Stomach (tissue), 4 donors: Measurements from ENCODE around the gene REG4.

Experiments
- POLR2AphosphoS5 ChIP-seq, 3 donors: sonication (generic); formaldehyde crosslinking; IDR thresholded peaks; one replicate each; pipeline ENCODE4 v1.6.1; 2016; ENCODE audit warnings: antibody characterized with exemption in 3 of 3
- TF ChIP-seq, protein P1 (sequence below), 7 experiments: fragments of 450-650 bp in 4 of 7; fragments of 200-600 bp in 3 of 7; sonication (generic) in 3 of 7; IDR thresholded peaks; one replicate each; pipeline ENCODE4 v1.5.1; 2016 to 2019; ENCODE audit warnings: antibody characterized with exemption in 7 of 7, control low read depth in 2 of 7, mild to moderate bottlenecking in 1 of 7

DNA sequence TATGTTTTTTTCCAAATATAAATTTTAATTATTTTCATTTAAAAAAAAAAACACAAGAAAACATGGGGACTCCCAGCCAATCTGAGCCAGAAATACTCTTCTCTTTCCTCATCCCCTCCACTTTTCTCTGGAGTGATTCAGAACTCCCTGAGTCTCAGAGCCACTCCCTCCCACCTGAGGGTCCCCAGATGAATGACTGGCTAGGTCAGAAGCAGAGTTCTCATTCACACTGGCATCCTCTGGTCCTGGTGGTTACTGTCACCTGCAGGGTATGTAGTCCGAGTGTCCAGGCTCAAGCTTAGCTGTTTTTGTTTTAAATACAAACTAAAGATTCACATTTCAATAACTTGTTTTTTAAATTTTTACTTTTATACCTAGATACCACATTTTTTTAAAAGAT is 48.9 kb downstream of the REG4 start:
- TF ChIP-seq, protein P1, sequence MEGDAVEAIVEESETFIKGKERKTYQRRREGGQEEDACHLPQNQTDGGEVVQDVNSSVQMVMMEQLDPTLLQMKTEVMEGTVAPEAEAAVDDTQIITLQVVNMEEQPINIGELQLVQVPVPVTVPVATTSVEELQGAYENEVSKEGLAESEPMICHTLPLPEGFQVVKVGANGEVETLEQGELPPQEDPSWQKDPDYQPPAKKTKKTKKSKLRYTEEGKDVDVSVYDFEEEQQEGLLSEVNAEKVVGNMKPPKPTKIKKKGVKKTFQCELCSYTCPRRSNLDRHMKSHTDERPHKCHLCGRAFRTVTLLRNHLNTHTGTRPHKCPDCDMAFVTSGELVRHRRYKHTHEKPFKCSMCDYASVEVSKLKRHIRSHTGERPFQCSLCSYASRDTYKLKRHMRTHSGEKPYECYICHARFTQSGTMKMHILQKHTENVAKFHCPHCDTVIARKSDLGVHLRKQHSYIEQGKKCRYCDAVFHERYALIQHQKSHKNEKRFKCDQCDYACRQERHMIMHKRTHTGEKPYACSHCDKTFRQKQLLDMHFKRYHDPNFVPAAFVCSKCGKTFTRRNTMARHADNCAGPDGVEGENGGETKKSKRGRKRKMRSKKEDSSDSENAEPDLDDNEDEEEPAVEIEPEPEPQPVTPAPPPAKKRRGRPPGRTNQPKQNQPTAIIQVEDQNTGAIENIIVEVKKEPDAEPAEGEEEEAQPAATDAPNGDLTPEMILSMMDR (IDR thresholded peaks at IDR 0.05) = no peak
- no peak for TF ChIP-seq POLR2AphosphoS5 (IDR thresholded peaks at IDR 0.05)
